HEK293 (cell line): Measurements from ENCODE around the gene SERINC2.

Experiments used
- CTCF ChIA-PET: fragments of 350-600 bp; formaldehyde crosslinking; extraction: SDS; loops from one replicate; lab custom pipeline; 2021; ENCODE audit warnings: antibody characterized with exemption; lab: Yijun Ruan, JAX
- POLR2A ChIA-PET: fragments of 300-600 bp; formaldehyde crosslinking; extraction: SDS; loops from one replicate; lab custom pipeline; 2020; ENCODE audit warnings: antibody characterized with exemption, inconsistent platforms; lab: Yijun Ruan, JAX
- H3K27ac ChIP-seq: fragments of 200-500 bp; sonication (Bioruptor generic); 2 replicates; pipeline ENCODE4 v1.5.1; 2014; ENCODE audit warnings: low read depth, low read length, control low read depth, inconsistent platforms; ENCODE audit errors: extremely low read depth
- H3K36me3 ChIP-seq, 2 experiments: fragments of 200-500 bp in 1 of 2; sonication (Bioruptor generic) in 1 of 2; 1 replicate in 1 of 2; 2 replicates in 1 of 2; pipeline ENCODE4 v1.5.1; 2014 to 2017; ENCODE audit warnings: inconsistent platforms in 2 of 2, low read length in 2 of 2; ENCODE audit not compliant: control insufficient read depth in 2 of 2, insufficient read depth in 1 of 2
- H3K4me1 ChIP-seq: fragments of 200-500 bp; sonication (Bioruptor generic); 2 replicates; pipeline ENCODE4 v1.5.1; 2014; ENCODE audit warnings: mild to moderate bottlenecking, low read length, inconsistent platforms; ENCODE audit not compliant: control insufficient read depth, insufficient read depth
- H3K4me3 ChIP-seq: 2 replicates; pipeline ENCODE4 v1.5.1; 2011; ENCODE audit warnings: low read depth, mild to moderate bottlenecking, control low read depth, low read length, moderate library complexity
- H3K9me3 ChIP-seq: fragments of 200-500 bp; sonication (Bioruptor generic); 2 replicates; pipeline ENCODE4 v1.5.1; 2014; ENCODE audit warnings: low read depth, low read length, inconsistent platforms; ENCODE audit not compliant: control insufficient read depth, insufficient read depth
- BCL11A ChIP-seq: fragments of 450-650 bp; formaldehyde crosslinking; IDR thresholded peaks from 2 replicates; pipeline ENCODE4 v1.5.1; 2016; ENCODE audit warnings: low read depth, missing biosample characterization, missing genetic modification characterization
- GFI1B ChIP-seq: fragments of 450-650 bp; formaldehyde crosslinking; IDR thresholded peaks from 2 replicates; pipeline ENCODE4 v1.5.1; 2016; ENCODE audit warnings: missing biosample characterization, missing genetic modification characterization
- SP2 ChIP-seq: fragments of 450-650 bp; formaldehyde crosslinking; IDR thresholded peaks from 2 replicates; pipeline ENCODE4 v1.5.1; 2016; ENCODE audit warnings: missing biosample characterization, missing genetic modification characterization
- SP3 ChIP-seq: fragments of 450-650 bp; formaldehyde crosslinking; IDR thresholded peaks from 2 replicates; pipeline ENCODE4 v1.5.1; 2016; ENCODE audit warnings: missing biosample characterization, missing genetic modification characterization
- YY2 ChIP-seq: fragments of 450-650 bp; formaldehyde crosslinking; IDR thresholded peaks from 2 replicates; pipeline ENCODE4 v1.5.1; 2016; ENCODE audit warnings: missing biosample characterization, missing genetic modification characterization
- ZBTB10 ChIP-seq: fragments of 450-650 bp; formaldehyde crosslinking; IDR thresholded peaks from 2 replicates; pipeline ENCODE4 v1.5.1; 2016; ENCODE audit warnings: missing biosample characterization, missing genetic modification characterization
- ZBTB17 ChIP-seq: fragments of 450-650 bp; formaldehyde crosslinking; IDR thresholded peaks from 2 replicates; pipeline ENCODE4 v1.5.1; 2016; ENCODE audit warnings: missing biosample characterization, missing genetic modification characterization
- ZNF10 ChIP-seq: fragments of 450-650 bp; formaldehyde crosslinking; IDR thresholded peaks from 2 replicates; pipeline ENCODE4 v1.5.1; 2017; ENCODE audit warnings: missing biosample characterization, missing genetic modification characterization
- ZNF366 ChIP-seq: fragments of 450-650 bp; formaldehyde crosslinking; conservative IDR thresholded peaks from 2 replicates; pipeline ENCODE4 v1.5.1; 2016; ENCODE audit warnings: missing biosample characterization, missing genetic modification characterization
- ZNF544 ChIP-seq: fragments of 450-650 bp; formaldehyde crosslinking; IDR thresholded peaks from 2 replicates; pipeline ENCODE4 v1.5.0; 2017; ENCODE audit warnings: missing biosample characterization, missing genetic modification characterization
- ZNF549 ChIP-seq: fragments of 450-650 bp; IDR thresholded peaks from 2 replicates; pipeline ENCODE4 v1.5.1; 2018; ENCODE audit warnings: missing biosample characterization, missing genetic modification characterization, mild to moderate bottlenecking, inconsistent platforms, moderate library complexity
- ZNF560 ChIP-seq: fragments of 450-650 bp; formaldehyde crosslinking; IDR thresholded peaks from 2 replicates; pipeline ENCODE4 v1.5.1; 2017; ENCODE audit warnings: missing biosample characterization, missing genetic modification characterization, borderline replicate concordance
- ZNF600 ChIP-seq: fragments of 450-650 bp; formaldehyde crosslinking; IDR thresholded peaks from 2 replicates; pipeline ENCODE4 v1.5.1; 2016; ENCODE audit warnings: missing biosample characterization, missing genetic modification characterization
- ZNF645 ChIP-seq: fragments of 450-650 bp; formaldehyde crosslinking; IDR thresholded peaks from 2 replicates; pipeline ENCODE4; 2016; ENCODE audit warnings: missing biosample characterization, missing genetic modification characterization
- ZNF677 ChIP-seq: fragments of 450-650 bp; IDR thresholded peaks from 2 replicates; pipeline ENCODE4 v1.5.0; 2018; ENCODE audit warnings: missing biosample characterization, mild to moderate bottlenecking, missing genetic modification characterization, moderate library complexity
- ZNF777 ChIP-seq: fragments of 450-650 bp; formaldehyde crosslinking; IDR thresholded peaks from 2 replicates; pipeline ENCODE4 v1.5.1; 2017; ENCODE audit warnings: missing biosample characterization, missing genetic modification characterization, borderline replicate concordance
- ZNF830 ChIP-seq: fragments of 450-650 bp; IDR thresholded peaks from 2 replicates; pipeline ENCODE4 v1.5.0; 2018; ENCODE audit warnings: missing biosample characterization, missing genetic modification characterization, low read depth, mild to moderate bottlenecking, moderate library complexity
- ZSCAN30 ChIP-seq: fragments of 450-650 bp; IDR thresholded peaks from 2 replicates; pipeline ENCODE4 v1.5.1; 2018; ENCODE audit warnings: missing biosample characterization, mild to moderate bottlenecking, missing genetic modification characterization, moderate library complexity
- TF ChIP-seq, protein P1 (sequence below): fragments of 450-650 bp; formaldehyde crosslinking; IDR thresholded peaks from 2 replicates; pipeline ENCODE4 v1.5.1; 2016; ENCODE audit warnings: missing biosample characterization, missing genetic modification characterization
- TF ChIP-seq, protein P2 (sequence below): fragments of 450-650 bp; formaldehyde crosslinking; IDR thresholded peaks from 2 replicates; pipeline ENCODE4 v1.5.1; 2017; ENCODE audit warnings: missing biosample characterization, missing genetic modification characterization
- TF ChIP-seq, protein P3 (sequence below): fragments of 450-650 bp; formaldehyde crosslinking; optimal IDR thresholded peaks from 2 replicates; pipeline ENCODE3; 2016; ENCODE audit warnings: missing biosample characterization, mild to moderate bottlenecking, missing genetic modification characterization
- TF ChIP-seq, protein P4 (sequence below): fragments of 450-650 bp; formaldehyde crosslinking; IDR thresholded peaks from 2 replicates; pipeline ENCODE4 v1.5.1; 2016; ENCODE audit warnings: missing biosample characterization, missing genetic modification characterization, borderline replicate concordance

The SERINC2 gene

DNA sequence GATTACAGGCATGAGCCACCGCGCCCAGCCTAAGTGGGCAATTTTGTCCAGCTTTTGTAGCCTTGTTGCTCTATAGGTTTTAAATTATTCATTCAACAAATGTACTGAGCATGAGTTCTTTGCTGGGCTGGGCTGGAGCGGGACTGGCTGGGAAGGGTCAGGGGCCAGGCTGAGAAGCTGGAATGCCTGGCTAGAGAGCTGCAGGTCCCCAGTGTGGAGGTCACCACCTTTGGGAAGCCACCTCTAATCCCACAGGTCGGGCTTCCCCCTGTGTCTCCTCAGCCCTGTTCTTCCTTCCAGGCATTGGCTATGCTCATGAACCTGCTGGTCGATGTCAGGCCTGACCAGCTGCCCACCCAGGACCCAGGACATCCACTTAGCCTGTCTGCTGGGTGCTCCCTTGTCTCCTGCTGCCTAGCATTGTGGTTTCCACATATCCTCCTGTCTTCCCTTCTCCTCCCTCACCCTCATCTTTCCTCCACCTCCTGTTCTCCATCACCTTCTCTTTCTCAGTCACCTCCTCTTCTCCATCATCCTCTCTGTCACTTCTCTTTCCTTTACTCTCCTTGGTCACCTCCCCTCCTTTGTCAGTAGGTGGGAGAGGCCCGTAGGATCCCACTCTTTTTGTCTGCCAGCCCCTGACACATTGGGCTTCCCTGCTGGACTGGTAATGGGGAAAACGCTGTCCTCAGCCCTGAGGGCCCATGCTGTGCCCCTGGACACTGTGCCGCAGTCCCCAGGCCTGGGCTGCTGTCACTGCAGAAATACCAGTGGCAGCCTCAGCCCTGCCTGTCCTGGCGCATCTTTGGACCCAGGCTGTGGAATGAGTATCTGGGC, 23.8 kb downstream of the SERINC2 start:
- ChIA-PET POLR2A (interaction anchor here (0.6 kb wide), 1 partner anchor 778 kb away, joined by 5 read pairs; no protein-coding TSS in a partner anchor), CTCF (interaction anchor here (1.3 kb wide), 1 partner anchor 14 kb away, joined by 3 read pairs; no protein-coding TSS in a partner anchor)
- Histone ChIP-seq H3K9me3 (no peaks in the 10 kb centered on the region), H3K36me3 (peaks cover 0 to 4% of the 10 kb centered on the region in 2 experiments; a peak in 1 of 3 replicates), H3K4me3 (no peak overlapping the region), H3K27ac (no peak overlapping the region), H3K4me1 (no peaks in the 10 kb centered on the region)
- TF ChIP-seq SP3 (tag by site-specific recombination): no peak
- no peak for TF ChIP-seq ZNF560 (tag by site-specific recombination)
- TF ChIP-seq GFI1B: no peak
- TF ChIP-seq ZSCAN30: no peak
- TF ChIP-seq ZNF366 (tag by site-specific recombination): 0 out of 2 replicates have a peak, but pooled peaks have one; percentile 28
- TF ChIP-seq YY2 (tag by site-specific recombination): no peak
- TF ChIP-seq ZNF549 (tag by site-specific recombination): no peak
- peak; percentile 31; the same call in 1 of the 2 replicates for TF ChIP-seq ZBTB17 (tag by site-specific recombination)
- TF ChIP-seq, protein P1, sequence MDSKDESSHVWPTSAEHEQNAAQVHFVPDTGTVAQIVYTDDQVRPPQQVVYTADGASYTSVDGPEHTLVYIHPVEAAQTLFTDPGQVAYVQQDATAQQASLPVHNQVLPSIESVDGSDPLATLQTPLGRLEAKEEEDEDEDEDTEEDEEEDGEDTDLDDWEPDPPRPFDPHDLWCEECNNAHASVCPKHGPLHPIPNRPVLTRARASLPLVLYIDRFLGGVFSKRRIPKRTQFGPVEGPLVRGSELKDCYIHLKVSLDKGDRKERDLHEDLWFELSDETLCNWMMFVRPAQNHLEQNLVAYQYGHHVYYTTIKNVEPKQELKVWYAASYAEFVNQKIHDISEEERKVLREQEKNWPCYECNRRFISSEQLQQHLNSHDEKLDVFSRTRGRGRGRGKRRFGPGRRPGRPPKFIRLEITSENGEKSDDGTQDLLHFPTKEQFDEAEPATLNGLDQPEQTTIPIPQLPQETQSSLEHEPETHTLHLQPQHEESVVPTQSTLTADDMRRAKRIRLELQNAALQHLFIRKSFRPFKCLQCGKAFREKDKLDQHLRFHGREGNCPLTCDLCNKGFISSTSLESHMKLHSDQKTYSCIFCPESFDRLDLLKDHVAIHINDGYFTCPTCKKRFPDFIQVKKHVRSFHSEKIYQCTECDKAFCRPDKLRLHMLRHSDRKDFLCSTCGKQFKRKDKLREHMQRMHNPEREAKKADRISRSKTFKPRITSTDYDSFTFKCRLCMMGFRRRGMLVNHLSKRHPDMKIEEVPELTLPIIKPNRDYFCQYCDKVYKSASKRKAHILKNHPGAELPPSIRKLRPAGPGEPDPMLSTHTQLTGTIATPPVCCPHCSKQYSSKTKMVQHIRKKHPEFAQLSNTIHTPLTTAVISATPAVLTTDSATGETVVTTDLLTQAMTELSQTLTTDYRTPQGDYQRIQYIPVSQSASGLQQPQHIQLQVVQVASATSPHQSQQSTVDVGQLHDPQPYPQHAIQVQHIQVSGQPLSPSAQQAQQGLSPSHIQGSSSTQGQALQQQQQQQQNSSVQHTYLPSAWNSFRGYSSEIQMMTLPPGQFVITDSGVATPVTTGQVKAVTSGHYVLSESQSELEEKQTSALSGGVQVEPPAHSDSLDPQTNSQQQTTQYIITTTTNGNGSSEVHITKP (tag by site-specific recombination): 0 out of 2 replicates have a peak, but pooled peaks have one; percentile 23
- no peak for TF ChIP-seq ZNF600
- TF ChIP-seq ZBTB10 (tag by site-specific recombination): 0 out of 2 replicates have a peak, but pooled peaks have one; percentile 22
- TF ChIP-seq BCL11A (tag by site-specific recombination): no peak
- no peak for TF ChIP-seq ZNF544
- TF ChIP-seq ZNF777: no peak
- no peak for TF ChIP-seq ZNF10 (tag by site-specific recombination)
- TF ChIP-seq, protein P2, sequence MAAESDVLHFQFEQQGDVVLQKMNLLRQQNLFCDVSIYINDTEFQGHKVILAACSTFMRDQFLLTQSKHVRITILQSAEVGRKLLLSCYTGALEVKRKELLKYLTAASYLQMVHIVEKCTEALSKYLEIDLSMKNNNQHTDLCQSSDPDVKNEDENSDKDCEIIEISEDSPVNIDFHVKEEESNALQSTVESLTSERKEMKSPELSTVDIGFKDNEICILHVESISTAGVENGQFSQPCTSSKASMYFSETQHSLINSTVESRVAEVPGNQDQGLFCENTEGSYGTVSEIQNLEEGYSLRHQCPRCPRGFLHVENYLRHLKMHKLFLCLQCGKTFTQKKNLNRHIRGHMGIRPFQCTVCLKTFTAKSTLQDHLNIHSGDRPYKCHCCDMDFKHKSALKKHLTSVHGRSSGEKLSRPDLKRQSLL (tag by site-specific recombination): peak; percentile 97
- TF ChIP-seq, protein P3, sequence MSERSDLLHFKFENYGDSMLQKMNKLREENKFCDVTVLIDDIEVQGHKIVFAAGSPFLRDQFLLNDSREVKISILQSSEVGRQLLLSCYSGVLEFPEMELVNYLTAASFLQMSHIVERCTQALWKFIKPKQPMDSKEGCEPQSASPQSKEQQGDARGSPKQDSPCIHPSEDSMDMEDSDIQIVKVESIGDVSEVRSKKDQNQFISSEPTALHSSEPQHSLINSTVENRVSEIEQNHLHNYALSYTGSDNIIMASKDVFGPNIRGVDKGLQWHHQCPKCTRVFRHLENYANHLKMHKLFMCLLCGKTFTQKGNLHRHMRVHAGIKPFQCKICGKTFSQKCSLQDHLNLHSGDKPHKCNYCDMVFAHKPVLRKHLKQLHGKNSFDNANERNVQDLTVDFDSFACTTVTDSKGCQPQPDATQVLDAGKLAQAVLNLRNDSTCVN (tag by site-specific recombination): no peak
- TF ChIP-seq SP2: no peak
- TF ChIP-seq ZNF645 (tag by site-specific recombination): no peak
- TF ChIP-seq ZNF830 (tag by site-specific recombination): no peak
- TF ChIP-seq ZNF677 (tag by site-specific recombination): no peak
- TF ChIP-seq, protein P4, sequence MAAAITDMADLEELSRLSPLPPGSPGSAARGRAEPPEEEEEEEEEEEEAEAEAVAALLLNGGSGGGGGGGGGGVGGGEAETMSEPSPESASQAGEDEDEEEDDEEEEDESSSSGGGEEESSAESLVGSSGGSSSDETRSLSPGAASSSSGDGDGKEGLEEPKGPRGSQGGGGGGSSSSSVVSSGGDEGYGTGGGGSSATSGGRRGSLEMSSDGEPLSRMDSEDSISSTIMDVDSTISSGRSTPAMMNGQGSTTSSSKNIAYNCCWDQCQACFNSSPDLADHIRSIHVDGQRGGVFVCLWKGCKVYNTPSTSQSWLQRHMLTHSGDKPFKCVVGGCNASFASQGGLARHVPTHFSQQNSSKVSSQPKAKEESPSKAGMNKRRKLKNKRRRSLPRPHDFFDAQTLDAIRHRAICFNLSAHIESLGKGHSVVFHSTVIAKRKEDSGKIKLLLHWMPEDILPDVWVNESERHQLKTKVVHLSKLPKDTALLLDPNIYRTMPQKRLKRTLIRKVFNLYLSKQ (tag by site-specific recombination): no peak
